GM21367 (cell line): ENCODE measurements around the gene PGAP2.
"Not testable (repeated sequence)": the region's sequence is repeated elsewhere in the genome, so short reads cannot be mapped to it uniquely, and the experiment has no call there.

Experiments used
- ATAC-seq: cut with Tn5 transposase; IDR thresholded peaks from one replicate; pipeline ENCODE4 v1.9.1; 2021; ENCODE audit not compliant: unreplicated experiment

Gene PGAP2

GRCh38 chr11:3807909-3808860 is at the start of gene PGAP2:
PGAP2 (plus strand) TSS chr11:3808560; CDS start chr11:3811260, 2,700 bp downstream.
- peak; percentile 50 for ATAC-seq

- no peak for ATAC-seq
Measured at GRCh38 chr11:3764266-3764665, 44.1 kb upstream of the PGAP2 start.

GRCh38 chr11:3766836-3767235 is 41.5 kb upstream of the PGAP2 start:
- not testable (repeated sequence) for ATAC-seq

- no peak for ATAC-seq
Measured at GRCh38 chr11:3767536-3767935, 40.8 kb upstream of the PGAP2 start.

GRCh38 chr11:3773180-3773579 is 35.2 kb upstream of the PGAP2 start:
- ATAC-seq = no peak

- ATAC-seq = no peak
Measured at GRCh38 chr11:3775736-3776406, 32.5 kb upstream of the PGAP2 start.

- no peak for ATAC-seq
Measured at GRCh38 chr11:3781423-3781822, 26.9 kb upstream of the PGAP2 start.

- no peak for ATAC-seq
Measured at GRCh38 chr11:3782963-3783362, 25.4 kb upstream of the PGAP2 start.

- ATAC-seq = no peak
Measured at GRCh38 chr11:3783611-3784010, 24.7 kb upstream of the PGAP2 start.

GRCh38 chr11:3786781-3787428 is 21.5 kb upstream of the PGAP2 start:
- no peak for ATAC-seq

GRCh38 chr11:3794387-3794786 is 14.0 kb upstream of the PGAP2 start:
- ATAC-seq = not testable (repeated sequence)

GRCh38 chr11:3795131-3796001 is 13.0 kb upstream of the PGAP2 start:
- ATAC-seq = no peak

GRCh38 chr11:3796002-3796311 is 12.4 kb upstream of the PGAP2 start:
- ATAC-seq = no peak

GRCh38 chr11:3796346-3796745 is 12.0 kb upstream of the PGAP2 start:
- ATAC-seq = no peak

- ATAC-seq = peak; percentile 29
Measured at GRCh38 chr11:3796801-3797328, 11.5 kb upstream of the PGAP2 start.

GRCh38 chr11:3797329-3798090 is 10.8 kb upstream of the PGAP2 start, which contains the start of gene NUP98:
NUP98 (minus strand) TSS chr11:3797554; CDS start chr11:3782117, 15,437 bp downstream.
- peak; percentile 90 for ATAC-seq

- ATAC-seq = no peak
Measured at GRCh38 chr11:3799143-3799542, 9.2 kb upstream of the PGAP2 start.

GRCh38 chr11:3799873-3800272 is 8.5 kb upstream of the PGAP2 start:
- no peak for ATAC-seq

- no peak for ATAC-seq
Measured at GRCh38 chr11:3802011-3802790, 6.2 kb upstream of the PGAP2 start.
